CD14-positive monocyte (primary cell): Measurements from ENCODE around the gene MACROD2. TPM values are rescaled to one million over a fixed set of nuclear protein-coding genes. Genes with fewer than 3 reads are reported as not detected.

Experiments used
- DNase-seq, 3 donors: peaks; one replicate each; pipeline ENCODE4 v3.0.0-alpha.2; 2011 to 2022
- H2AFZ ChIP-seq: 2 replicates; pipeline ENCODE4 v1.6.0; 2012; ENCODE audit warnings: mild to moderate bottlenecking, low read depth, low read length, inconsistent platforms; ENCODE audit not compliant: insufficient read depth, poor library complexity, severe bottlenecking
- H3K27ac ChIP-seq, 2 donors: 1 replicate in 1 of 2; 2 replicates in 1 of 2; pipeline ENCODE4 v1.5.1; 2012 to 2013; ENCODE audit warnings: low read length in 2 of 2, control low read depth in 1 of 2, inconsistent platforms in 1 of 2, low read depth in 1 of 2, mild to moderate bottlenecking in 1 of 2
- H3K27me3 ChIP-seq, 2 donors: one replicate each; pipeline versions ENCODE4 v1.6.0 to v1.6.1; 2011 to 2013; ENCODE audit warnings: low read length in 2 of 2; ENCODE audit not compliant: control insufficient read depth in 2 of 2, insufficient read depth in 2 of 2
- H3K36me3 ChIP-seq, 2 donors: replicated peaks in 1 of 2; 1 replicate in 1 of 2; 2 replicates in 1 of 2; pipeline versions ENCODE4 v1.5.1 to v1.6.1; 2012 to 2013; ENCODE audit warnings: low read length in 2 of 2, control low read depth in 1 of 2, inconsistent platforms in 1 of 2, mild to moderate bottlenecking in 1 of 2; ENCODE audit not compliant: insufficient read depth in 2 of 2, control insufficient read depth in 1 of 2
- H3K4me1 ChIP-seq, 2 donors: 1 replicate in 1 of 2; 2 replicates in 1 of 2; pipeline versions ENCODE4 v1.5.1 to v1.6.1; 2012 to 2013; ENCODE audit warnings: low read length in 2 of 2, control low read depth in 1 of 2, inconsistent platforms in 1 of 2, mild to moderate bottlenecking in 1 of 2, moderate library complexity in 1 of 2; ENCODE audit not compliant: insufficient read depth in 2 of 2, control insufficient read depth in 1 of 2
- H3K4me2 ChIP-seq: replicated peaks from 2 replicates; pipeline ENCODE3; 2012; ENCODE audit warnings: low read length, moderate library complexity, mild to moderate bottlenecking; ENCODE audit not compliant: poor library complexity, severe bottlenecking; ENCODE audit errors: extremely low read depth
- H3K4me3 ChIP-seq, 3 experiments: fragments of 200-600 bp in 1 of 3; sonication (generic) in 1 of 3; replicated peaks in 1 of 3; 1 replicate in 2 of 3; 2 replicates in 1 of 3; pipeline ENCODE4 v1.5.1; 2011 to 2013; ENCODE audit warnings: low read length in 3 of 3, mild to moderate bottlenecking in 3 of 3, control low read depth in 2 of 3, low read depth in 2 of 3, inconsistent platforms in 1 of 3, moderate library complexity in 1 of 3
- H3K79me2 ChIP-seq: 2 replicates; pipeline ENCODE4 v1.6.0; 2012; ENCODE audit warnings: mild to moderate bottlenecking, control low read depth, inconsistent platforms, low read length, moderate library complexity; ENCODE audit not compliant: insufficient read depth
- H3K9ac ChIP-seq: 2 replicates; pipeline ENCODE4 v1.6.0; 2017; ENCODE audit warnings: low read length, mild to moderate bottlenecking; ENCODE audit not compliant: insufficient read depth, poor library complexity, severe bottlenecking
- H3K9me3 ChIP-seq, 2 donors: replicated peaks in 1 of 2; 1 replicate in 1 of 2; 2 replicates in 1 of 2; pipeline versions ENCODE4 v1.5.1 to v1.6.1; 2012 to 2013; ENCODE audit warnings: low read length in 2 of 2, control low read depth in 1 of 2; ENCODE audit not compliant: control insufficient read depth in 1 of 2, insufficient read depth in 1 of 2
- H4K20me1 ChIP-seq: 2 replicates; pipeline ENCODE4 v1.6.0; 2012; ENCODE audit warnings: mild to moderate bottlenecking, low read length, control low read depth, moderate library complexity; ENCODE audit not compliant: insufficient read depth
- H3K27ac Mint-ChIP-seq, 7 donors: one replicate each; pipeline ENCODE4 v1.8.0; 2020; ENCODE audit warnings: mild to moderate bottlenecking in 7 of 7, mixed read lengths in 7 of 7, moderate library complexity in 6 of 7, inconsistent platforms in 2 of 7
- H3K27me3 Mint-ChIP-seq, 3 donors: one replicate each; pipeline ENCODE4 v1.8.0; 2021 to 2022; ENCODE audit warnings: low read depth in 3 of 3, mild to moderate bottlenecking in 3 of 3, mixed read lengths in 3 of 3, moderate library complexity in 3 of 3, inconsistent platforms in 1 of 3
- H3K36me3 Mint-ChIP-seq, 2 donors: one replicate each; pipeline ENCODE4 v1.8.0; 2020; ENCODE audit warnings: mixed read lengths in 2 of 2, inconsistent platforms in 1 of 2, mild to moderate bottlenecking in 1 of 2
- H3K4me1 Mint-ChIP-seq: one replicate; pipeline ENCODE4 v1.8.0; 2020; ENCODE audit warnings: mild to moderate bottlenecking, mixed read lengths
- H3K4me3 Mint-ChIP-seq, 2 donors: one replicate each; pipeline ENCODE4 v1.8.0; 2020; ENCODE audit warnings: mild to moderate bottlenecking in 2 of 2, mixed read lengths in 2 of 2, moderate library complexity in 1 of 2
- H3K9me3 Mint-ChIP-seq, 7 donors: one replicate each; pipeline ENCODE4 v1.8.0; 2020 to 2022; ENCODE audit warnings: mixed read lengths in 7 of 7, mild to moderate bottlenecking in 6 of 7, moderate library complexity in 6 of 7, inconsistent platforms in 2 of 7
- CTCF ChIP-seq: fragments of 200-600 bp; IDR thresholded peaks from one replicate; pipeline ENCODE4 v1.8.0; 2022; ENCODE audit warnings: antibody characterized with exemption, mild to moderate bottlenecking
- WGBS: methylation state at CpG from one replicate; pipeline ENCODE4 v1.1.5; 2013; ENCODE audit warnings: missing lambda C conversion rate; ENCODE audit not compliant: insufficient coverage; 5-methylcytosine and 5-hydroxymethylcytosine counted together
- intact Hi-C, 2 donors: fragments of 100-400 bp; cut with micrococcal nuclease; formaldehyde crosslinking; loops; one replicate each; pipeline versions ENCODE4 v1.15.0 to v1.15.1; 2023
- polyA plus RNA-seq, 3 donors: library from polyadenylated mRNA; depleted of rRNA in 1 of 3; unstranded in 2 of 3; stranded (reverse) in 1 of 3; fragments of 300-500 nt in 2 of 3; fragments of >200 nt in 1 of 3; fragmentation: Illumina TruSeq in 2 of 3; gene quantifications; 1 replicate in 2 of 3; 2 replicates in 1 of 3; pipeline ENCODE4 v1.2.3, GENCODE V29; 2012 to 2021

Gene MACROD2
- polyA plus RNA-seq, 3 donors: 0.23 TPM; not detected in 2

- H3K4me1 Mint-ChIP-seq: peaks cover 3% of the 10 kb centered on the region
- WGBS: 67% methylated on average over 2 of the region's 3 CpGs
- TF ChIP-seq CTCF: no peak
- Histone ChIP-seq H3K9ac (no peak overlapping the region), H3K4me3 (no peak overlapping the region), H4K20me1 (no peaks in the 10 kb centered on the region), H3K36me3 (no peaks in the 10 kb centered on the region), H3K9me3 (no peaks in the 10 kb centered on the region), H3K27me3 (no peaks in the 10 kb centered on the region), H2AFZ (no peak overlapping the region), H3K79me2 (no peaks in the 10 kb centered on the region), H3K4me1 (no peaks in the 10 kb centered on the region), H3K27ac (no peak overlapping the region), H3K4me2 (no peak overlapping the region)
- DNase-seq: no peak
- intact Hi-C loops: no loop called here
- H3K36me3 Mint-ChIP-seq: no peaks in the 10 kb centered on the region
- H3K9me3 Mint-ChIP-seq: peaks cover 0 to 12% (median 7%) of the 10 kb centered on the region in 7 donors
- H3K27me3 Mint-ChIP-seq: no peaks in the 10 kb centered on the region
- no peak overlapping the region for H3K4me3 Mint-ChIP-seq
- no peak overlapping the region for H3K27ac Mint-ChIP-seq
Measured at GRCh38 chr20:16020971-16021370, 2025.7 kb downstream of the MACROD2 start.

GRCh38 chr20:16025084-16025483, 2029.8 kb downstream of the MACROD2 start:
- intact Hi-C loops: no loop called here
- Histone ChIP-seq H3K79me2 (no peaks in the 10 kb centered on the region), H3K27ac (no peak overlapping the region), H3K4me2 (no peak overlapping the region), H3K4me1 (no peaks in the 10 kb centered on the region), H3K4me3 (no peak overlapping the region), H3K27me3 (no peaks in the 10 kb centered on the region), H3K9me3 (no peaks in the 10 kb centered on the region), H3K36me3 (no peaks in the 10 kb centered on the region), H3K9ac (no peak overlapping the region), H2AFZ (no peak overlapping the region), H4K20me1 (no peaks in the 10 kb centered on the region)
- Mint-ChIP-seq H3K9me3 (peaks cover 0 to 9% (median 0%) of the 10 kb centered on the region in 7 donors), H3K4me1 (peaks cover 3% of the 10 kb centered on the region), H3K27me3 (no peaks in the 10 kb centered on the region), H3K4me3 (no peak overlapping the region), H3K27ac (peak overlapping the region in 1 of 7 donors; percentile 48), H3K36me3 (no peaks in the 10 kb centered on the region)
- no peak for TF ChIP-seq CTCF
- no peak for DNase-seq
- 64% methylated on average over 1 of the region's 1 CpG for WGBS
